ENCODE results near the gene NRL.

NRL gene

DNA sequence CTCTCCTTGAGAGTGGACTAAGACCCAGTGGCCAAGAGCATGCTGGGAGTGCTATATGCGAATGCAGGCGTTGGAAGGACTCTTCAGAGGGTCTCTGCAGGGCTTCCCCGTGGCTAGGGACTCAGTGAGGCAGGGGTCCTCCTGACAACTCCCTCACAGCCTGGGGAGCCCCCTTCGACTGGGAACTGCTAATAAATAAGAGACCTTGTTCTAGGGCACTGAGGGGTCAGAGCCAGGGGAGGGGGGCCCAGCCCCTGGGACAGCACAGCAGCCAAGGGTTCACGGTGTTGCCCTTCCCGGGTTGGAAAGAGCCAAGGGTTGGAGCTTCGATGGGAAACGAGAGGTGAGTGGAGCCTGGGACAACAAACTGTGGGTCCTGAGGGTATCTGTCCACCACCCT lies 49.3 kb downstream of the NRL start:
- DNase-seq (ENCODE audit: low read depth): no peak

DNA sequence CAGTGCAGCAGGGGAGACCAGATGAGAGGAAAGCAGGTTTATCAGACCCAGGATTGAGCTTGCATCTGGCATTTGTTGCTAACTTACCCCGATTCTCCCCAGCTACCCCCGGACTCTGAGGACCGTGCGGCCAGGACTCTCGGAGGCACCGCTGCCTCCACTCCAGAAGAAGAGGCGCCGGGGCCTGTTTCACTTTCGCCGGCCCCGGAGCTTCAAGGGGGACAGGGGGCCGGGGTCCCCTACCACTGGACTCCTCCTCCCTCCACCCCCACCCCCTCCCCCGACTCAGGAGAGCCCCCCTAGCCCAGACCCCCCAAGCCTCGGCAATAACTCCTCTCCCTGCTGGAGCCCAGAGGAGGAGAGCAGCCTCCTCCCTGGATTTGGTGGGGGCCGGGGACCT lies 49.9 kb downstream of the NRL start:
- DNase-seq (ENCODE audit: low read depth): no peak

DNA sequence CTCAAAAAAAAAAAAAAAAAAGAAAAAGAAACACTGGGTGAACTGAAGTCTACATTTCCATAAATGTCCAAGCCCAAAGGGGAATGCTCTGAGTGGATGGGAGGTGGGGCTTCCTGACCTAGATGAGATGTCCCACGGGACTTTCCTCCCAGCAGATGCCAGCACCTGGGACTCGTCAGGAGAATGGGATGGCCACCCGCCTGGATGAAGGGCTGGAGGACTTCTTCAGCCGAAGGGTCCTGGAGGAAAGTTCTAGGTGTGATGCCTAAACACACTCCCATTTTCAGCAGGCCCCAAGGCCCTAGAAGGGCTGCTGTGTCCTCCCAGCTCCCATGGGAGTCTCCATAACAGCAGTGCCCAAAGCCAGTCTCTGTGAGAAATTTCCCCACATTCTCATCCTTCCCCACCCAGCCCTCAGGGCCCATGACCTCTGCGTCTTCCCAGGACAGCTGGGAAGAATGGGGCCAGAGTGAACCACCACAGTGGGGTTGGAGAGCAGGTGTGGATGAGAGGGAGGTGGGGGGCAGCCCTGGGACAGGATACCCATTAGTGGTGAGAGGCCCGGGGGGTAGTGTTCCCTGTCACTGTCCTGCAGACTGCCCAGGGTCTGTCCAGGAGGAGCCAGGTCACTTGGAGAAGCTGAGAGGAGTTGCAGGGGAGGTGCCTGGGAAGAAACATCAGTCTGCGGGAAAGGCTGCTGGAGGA lies 50.5 kb downstream of the NRL start:
- no peak for DNase-seq (ENCODE audit: low read depth)

DNA sequence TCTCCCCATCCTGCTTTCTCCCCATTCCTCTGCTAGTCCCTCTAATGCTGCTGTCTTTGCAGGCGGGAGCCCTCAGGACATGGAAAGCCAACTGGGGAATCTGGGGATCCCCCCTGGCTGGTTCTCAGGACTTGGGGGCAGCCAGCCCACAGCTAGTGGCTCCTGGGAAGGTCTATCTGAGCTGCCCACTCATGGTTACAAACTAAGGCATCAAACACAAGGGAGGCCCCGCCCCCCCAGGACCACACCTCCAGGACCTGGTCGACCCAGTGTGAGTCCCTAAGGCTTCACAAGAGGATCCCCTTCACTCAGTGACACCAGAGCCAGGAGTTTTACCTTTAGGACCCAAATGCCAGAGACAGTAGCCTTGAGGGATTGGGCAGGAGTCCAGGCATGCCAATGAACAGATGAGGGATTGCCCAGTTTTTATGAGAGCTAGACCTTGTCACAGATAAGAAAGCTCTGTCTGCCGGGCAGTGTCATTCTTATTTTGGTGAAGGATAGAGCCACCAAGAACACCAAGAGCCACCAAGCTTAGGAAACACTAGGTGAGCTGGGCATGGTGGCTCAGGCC lies 51.4 kb downstream of the NRL start:
- no peak for DNase-seq (ENCODE audit: low read depth)

DNA sequence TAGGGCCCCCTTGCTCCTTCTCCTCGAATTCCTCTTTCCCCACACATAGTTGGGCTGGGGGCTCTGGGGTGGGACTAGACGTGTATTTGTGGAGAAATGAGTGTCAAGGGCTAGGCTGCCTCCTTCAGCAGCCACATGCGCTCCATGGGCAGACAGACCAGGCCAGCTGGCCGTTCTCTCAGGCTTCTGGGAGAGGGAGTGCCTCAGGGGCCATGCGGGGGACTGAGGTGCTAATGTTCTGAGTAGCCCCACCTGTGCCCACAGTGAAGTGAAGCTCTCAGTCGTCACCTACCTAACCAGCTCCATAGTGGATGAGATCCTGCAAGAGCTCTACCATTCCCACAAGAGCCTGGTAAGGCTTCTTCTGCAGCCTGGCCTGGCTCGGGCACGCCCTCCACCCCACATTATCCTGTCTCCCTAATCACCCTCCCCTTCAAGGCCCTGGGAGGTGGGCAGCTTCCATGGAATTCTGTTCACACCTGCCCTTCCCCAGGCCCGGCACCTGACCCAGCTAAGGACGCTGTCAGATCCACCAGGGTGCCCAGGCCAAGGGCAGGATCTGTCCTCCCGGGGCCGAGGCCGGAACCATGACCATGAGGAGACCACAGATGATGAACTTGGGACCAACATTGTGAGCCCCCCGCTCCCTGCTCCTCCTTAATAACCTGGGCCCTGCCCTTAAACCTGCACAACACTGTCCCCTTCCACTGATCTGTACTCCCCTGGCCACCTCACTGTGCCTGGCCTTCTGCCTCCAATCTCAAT lies 52.4 kb downstream of the NRL start:
- no peak for DNase-seq (ENCODE audit: low read depth)

DNA sequence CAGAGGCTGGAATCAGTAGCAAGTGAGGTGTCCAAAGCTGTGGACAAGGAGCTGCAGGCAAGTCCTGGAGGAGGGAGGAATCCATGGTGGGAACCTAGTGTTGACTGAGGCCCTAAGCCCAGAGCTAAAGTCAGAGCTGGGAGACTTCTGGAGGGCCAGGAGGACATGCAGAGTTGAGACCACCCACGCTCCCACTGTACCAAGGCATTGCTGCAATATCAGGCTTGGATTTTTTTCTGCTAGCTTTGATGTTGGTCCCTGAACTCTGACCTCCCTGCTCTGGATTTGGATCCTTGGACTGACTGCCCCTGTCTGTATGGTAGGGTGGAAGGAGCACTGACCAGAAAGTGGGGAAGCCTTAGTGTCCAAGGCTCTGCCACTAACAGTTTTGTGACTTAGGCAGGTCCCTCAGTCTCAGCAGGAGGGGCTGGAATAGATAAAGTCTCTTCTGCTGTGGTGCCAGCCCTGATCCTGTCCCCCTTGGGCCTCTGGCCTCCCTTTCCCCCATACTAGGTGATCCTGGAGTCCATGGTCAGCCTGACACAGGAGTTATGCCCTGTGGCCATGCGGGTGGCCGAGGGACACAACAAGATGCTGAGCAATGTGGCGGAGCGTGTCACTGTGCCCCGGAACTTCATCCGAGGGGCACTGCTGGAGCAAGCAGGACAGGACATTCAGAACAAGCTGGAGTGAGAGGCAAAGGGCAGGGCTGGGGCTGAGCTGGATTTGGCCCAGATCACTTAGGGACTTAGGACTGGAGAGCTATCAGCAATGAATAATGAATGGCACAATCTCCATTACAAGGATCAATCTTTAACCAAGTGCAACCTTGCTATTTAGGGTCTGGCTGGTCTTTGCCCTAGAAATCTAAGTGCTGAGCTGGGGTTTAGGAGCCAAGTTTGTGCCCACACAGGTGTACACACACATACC lies 53.5 kb downstream of the NRL start:
- no peak for DNase-seq (ENCODE audit: low read depth)

DNA sequence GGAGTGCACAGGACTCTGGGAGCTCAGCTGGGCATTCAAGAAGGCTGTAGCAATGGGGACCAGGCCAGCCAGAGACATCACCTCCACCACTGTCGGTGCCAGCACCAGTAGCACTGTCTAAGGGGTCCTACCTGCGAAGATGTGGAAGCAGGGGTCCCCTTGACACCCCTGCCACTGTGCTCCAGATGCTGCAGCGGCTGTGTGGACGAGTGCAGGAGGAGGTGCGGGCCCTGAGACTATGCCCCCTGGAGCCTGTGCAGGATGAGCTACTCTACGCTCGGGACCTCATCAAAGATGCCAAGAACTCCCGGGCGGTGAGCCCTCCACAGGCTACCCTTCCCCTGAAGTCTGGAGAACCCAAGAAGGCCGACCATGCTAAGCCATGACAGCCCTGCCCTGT lies 54.3 kb downstream of the NRL start:
- DNase-seq (ENCODE audit: low read depth): no peak

DNA sequence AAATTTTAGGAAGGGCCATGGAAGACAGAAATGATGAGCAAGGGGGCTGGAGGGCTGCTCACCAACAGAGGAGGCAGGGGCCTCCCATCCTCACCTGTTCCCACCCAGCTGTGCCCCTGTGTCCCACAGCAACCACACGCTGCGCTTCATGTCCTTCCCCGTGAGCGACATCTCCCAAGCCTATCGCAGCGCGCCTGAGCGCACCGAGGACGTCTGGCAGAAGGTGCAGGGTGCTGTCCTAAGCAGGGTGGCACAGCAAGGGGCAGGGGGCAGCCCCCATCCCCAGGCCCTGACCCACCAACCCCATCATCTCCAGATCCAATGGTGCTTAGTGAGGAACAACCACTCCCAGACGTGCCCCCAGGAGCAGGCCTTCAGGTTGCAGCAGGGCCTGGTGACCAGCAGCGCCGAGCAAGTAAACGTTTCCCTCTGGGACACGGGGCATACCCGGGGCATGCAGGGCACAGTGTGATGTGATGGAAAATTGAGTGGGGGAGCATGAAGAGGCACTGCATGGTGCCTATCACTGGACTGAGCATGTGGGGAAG lies 54.8 kb downstream of the NRL start:
- no peak for DNase-seq (ENCODE audit: low read depth)

DNA sequence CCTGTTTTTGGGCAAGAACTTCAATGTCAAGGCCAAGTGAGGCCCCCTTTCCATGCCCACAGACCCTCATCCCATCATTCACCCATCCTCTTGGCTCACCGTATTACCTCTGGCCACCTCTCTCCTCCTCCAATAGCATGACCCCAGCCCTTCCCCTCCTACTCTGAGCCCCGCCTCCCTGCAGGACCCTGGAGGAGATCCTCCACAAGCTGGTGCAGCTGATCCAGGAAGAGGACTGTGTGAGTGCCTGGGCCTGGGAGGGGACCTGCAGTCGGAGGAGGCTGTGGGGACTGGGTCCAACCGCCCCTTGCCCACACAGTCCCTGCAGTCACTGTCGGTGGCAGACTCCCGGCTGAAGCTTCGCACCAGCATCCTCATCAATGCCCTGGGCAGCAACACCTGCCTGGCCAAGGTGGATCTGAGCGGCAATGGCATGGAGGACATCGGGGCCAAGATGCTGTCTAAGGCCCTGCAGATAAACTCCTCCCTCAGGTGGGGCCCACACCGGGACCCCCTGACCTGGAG lies 55.7 kb downstream of the NRL start:
- DNase-seq (ENCODE audit: low read depth): no peak

DNA sequence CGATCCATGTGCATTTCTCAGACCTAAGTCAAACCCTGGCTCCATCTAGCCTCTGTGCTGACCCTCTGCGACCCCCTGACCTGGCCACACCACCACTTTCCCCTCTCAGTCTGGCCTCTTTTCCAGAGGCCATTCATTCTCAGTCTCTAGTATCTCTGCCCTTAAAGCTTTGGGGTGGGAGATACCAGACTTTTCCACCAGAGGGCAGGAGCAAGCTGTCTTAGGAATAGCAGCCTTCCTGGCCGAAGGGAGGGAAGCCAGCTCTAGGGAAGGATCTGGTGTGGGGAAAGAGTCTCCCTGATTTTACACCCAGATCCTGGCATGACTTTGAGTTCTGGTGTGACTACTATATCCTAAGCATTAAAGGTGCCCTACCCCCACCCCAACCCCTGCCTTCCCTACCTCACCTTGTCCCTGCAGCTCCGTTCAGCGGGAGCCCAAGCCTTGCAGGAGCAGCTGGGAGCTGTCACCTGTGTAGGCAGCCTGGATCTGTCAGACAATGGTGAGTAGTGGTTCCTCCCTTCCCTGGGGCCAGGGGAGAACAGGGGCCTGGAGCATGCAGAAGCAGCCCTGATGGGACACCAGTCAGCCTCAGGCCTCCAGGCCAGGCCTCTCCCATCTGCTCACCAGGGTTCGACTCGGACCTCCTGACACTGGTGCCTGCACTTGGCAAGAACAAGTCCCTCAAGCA lies 56.3 kb downstream of the NRL start:
- no peak for DNase-seq (ENCODE audit: low read depth)

DNA sequence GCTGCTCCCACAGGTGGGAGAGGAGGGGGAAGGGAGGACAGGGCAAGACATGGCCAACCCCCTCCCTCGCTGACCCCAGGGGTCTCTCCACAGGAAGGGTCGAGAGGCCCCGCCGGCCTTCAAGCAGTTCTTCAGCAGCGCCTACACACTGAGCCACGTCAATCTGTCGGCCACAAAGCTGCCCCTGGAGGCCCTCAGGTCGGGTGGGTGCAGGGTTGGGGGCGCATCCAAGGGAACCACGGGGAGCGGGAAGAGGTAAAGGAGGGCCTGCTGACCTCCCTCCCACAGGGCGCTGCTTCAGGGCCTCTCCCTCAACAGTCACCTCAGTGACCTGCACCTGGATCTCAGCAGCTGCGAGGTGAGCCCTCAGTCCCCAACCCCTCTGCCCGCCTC lies 56.9 kb downstream of the NRL start:
- DNase-seq (ENCODE audit: low read depth): no peak

DNA sequence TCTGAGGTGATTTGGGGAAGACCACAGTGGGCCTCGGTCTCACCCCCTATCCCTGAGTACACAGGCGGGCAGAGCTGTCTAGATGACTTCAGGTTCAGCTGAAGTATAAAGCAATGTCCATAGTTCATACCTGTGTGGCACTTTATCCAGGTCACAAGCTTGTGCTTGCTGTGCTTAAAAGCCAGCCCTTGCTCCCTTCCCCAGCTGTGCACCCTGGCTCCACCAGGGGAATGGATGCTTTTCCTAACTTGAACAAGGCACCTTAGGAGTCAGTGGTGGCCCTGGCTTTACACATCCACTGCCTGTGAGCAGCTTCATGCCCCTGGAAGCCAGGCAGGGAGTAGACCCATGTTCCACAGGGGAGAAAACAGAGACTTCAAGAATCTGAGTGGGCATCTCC lies 57.5 kb downstream of the NRL start:
- no peak for DNase-seq (ENCODE audit: low read depth)

DNA sequence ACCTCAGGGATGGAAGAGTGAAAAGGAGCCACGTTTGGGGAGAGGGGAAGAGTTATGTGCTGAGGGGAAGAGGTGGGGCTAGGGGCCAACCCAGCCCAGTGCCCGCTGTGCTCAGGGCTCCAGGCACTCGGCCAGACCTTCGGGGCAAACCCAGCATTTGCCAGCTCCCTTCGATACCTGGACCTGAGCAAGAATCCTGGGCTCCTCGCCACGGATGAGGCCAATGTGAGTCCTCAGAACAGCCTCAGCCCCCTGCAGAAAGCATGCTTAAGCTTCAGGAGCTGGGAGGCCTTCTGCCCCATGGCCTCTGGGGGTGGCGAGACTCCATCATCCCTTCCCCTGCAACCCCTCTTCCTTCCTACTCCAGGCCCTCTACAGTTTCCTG lies 58.0 kb downstream of the NRL start:
- no peak for DNase-seq (ENCODE audit: low read depth)

DNA sequence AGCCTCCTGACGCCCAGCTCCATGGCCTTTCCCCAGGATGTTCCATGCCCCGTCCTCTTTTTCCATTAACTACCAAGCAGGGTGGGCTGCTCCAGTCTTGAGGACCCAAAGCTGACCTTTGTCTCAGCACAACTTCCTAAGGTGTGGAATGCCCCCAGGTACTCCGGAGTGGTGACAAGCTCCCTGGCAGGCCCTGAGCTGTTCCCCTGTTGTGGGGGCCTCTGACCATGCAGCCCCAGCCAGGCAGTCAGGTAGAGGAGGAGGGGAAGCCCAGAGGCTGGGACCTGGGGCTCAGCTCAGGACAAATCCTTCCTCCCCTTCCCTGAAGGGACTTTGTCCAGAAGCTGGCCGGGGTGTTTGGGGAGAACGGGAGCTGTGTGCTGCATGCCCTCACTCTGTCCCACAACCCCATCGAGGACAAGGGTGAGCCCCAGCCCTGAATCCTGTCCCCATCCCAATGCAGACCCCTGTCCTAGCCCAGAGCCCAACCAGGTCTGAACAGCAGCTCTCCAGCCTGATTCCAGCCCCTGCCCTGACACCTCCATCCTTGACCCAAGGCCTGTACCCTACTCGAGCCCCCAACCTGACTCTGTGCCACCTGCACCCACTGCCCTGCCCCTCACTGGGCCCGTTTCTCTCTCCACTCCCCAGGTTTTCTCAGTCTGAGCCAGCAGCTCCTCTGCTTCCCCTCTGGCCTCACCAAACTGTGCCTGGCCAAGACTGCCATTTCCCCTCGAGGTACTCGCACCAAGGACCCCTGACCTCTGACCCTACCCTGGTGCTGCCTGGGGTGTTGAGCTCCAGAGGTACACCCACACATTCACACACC lies 58.6 kb downstream of the NRL start:
- no peak for DNase-seq (ENCODE audit: low read depth)

DNA sequence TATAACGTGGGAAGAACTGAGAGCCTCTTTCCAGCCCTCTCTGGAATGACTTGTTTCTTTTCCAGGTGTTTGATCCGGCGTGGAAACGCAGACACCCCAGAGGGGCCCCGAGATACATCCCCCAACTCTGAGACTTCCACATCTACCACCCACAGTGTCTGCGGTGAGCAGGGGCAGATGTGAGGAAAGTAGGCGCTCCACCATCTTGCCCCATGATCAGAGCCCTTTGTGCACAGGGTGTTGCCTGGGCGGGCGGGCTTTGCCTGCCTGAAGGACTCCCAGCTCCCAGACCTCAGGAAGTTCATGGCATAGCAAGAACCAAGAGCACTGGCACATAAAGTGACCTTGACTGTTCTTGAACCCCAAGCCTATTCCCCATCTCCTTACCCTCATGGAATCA lies 60.1 kb downstream of the NRL start:
- DNase-seq (ENCODE audit: low read depth): no peak

DNA sequence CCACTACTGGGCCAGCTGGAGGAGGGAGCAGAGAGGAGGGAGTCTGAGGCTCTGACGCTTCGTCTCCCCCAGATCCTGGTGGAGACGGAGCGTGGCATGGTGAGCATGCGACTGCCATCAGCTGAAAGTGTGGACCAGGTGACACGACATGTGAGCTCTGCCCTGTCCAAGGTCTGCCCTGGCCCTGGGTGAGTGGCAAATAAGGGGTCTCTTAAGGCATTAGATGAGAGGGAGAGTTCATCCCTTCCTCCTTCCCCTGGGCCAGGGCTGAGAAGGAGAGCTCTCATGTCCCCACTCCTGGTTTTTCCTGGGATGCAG lies 60.5 kb downstream of the NRL start:
- DNase-seq (ENCODE audit: low read depth): no peak

DNA sequence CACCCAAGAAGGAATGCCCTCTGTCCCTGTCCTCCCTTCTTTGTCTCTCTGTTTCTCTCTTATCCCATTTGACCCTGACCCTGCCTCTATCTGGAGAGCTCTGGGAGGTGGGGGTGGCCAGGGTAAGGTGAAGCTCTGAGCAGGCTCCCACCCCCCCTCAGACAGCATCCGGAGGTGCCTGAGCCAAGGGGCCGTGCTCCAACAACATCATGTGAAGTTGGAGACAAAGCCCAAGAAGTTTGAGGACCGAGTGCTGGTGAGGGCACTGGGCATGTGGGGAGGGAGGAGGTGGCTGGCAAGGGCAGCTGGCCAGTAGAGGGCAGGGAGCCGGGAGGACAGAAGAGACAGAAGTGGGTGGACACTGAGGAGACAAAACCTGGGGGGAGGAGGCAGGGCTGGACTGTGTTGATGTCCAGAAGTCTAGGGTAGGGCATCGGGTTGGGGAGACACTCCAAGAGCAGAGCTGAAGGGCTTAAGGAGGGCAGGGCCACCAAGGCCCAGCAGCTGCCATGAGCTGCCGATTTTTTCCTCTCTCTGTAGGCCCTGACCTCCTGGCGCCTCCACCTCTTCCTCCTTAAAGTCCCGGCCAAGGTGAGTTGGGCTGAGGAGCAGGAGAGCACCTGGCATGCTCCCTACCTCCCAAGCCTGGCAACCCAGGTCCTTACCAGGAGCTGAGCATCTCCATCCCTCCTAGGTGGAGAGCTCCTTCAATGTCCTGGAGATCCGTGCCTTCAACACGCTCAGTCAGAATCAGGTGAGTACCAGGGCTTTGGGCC lies 61.0 kb downstream of the NRL start:
- no peak for DNase-seq (ENCODE audit: low read depth)

DNA sequence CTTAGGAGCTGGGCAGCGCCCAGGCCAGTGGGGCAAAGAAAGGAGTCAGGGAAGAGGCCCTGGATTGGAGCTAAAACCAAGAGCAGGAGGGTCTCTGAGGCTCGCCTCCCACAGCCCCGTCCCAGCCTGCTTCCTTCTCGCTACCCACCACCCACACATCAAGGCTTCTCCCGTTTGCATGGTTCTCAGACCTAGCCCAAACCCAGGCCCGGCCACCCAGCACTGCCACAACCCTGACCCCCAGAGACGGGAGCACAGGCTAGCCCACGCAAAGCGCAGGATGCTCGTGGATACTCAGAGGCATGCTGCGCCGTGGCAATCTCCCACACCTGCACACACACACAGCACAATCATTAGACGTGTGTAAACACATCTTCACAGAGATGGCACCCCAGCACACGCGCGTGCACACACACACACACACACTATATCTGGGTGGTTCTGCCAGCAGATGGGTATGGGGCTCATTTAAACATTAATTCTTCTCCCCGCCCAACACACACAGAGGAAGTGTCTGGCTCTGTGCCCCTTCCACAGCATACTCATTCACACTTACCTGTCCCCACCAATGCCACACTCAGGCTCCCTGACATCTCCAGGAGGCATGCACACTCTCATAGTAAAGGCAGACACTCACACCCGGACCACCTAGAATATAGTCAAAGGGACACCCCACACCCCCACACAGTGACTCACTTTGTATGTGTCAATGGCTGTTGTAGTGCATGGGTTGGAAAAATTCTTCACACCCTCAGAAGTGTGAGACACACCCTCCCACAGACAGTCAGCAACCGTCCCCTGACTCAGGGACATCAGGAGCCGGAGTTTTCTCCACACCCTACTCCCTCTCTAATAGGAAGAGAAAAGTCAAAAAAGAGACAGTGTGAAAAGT lies 61.8 kb downstream of the NRL start:
- DNase-seq (ENCODE audit: low read depth): no peak
